M059J (cell line): ENCODE results near the gene DNAJB8. TPM values are rescaled to one million over a fixed set of nuclear protein-coding genes. Genes with fewer than 3 reads are reported as not detected.

Experiments used
- DNase-seq: peaks from one replicate; pipeline ENCODE4 v3.0.0-alpha.2; 2012; ENCODE audit warnings: low read depth
- total RNA-seq: library from RNA; depleted of rRNA; stranded (reverse); fragments of >200 nt; shearing (Covaris generic); gene quantifications from 2 replicates; pipeline ENCODE4 v1.2.3, GENCODE V29; 2014

DNAJB8 gene
- total RNA-seq, 1 experiment from 2014 or later = not detected

DNA sequence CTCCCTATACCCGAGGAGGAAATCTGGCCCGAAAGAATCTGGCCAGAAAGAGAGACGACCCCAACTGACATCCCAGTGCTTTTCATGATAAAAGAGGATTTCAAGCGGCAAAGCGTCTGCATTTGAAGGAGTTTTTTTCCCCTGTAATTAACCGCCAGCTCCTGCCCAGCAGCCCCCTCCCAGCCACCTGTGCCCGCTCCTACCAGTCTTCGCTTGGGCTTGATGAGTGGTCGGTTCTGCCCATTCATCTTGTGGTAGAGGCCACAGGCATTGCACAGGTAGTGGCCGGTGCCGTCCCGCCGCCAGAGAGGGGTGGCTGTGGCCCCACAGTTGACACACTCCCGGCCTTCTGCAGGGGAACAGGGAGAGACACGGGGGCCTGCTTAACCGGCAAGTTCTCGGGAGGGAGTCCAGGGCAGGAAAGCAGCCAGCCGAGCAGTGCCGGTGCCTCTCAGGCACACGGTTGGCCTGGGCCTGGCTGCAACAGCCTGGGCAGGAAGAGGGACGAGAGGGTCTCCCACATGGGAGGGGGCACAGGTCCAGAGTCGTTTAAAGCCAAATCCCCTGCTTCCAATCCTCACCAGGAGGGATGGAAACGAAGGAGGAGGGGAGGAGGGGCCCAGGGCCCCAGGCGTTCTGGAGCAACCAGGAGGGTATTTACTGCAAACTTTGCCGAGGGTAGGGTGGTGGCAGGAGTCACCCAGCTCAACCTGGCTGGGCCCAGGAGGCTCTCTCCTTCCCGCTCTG lies 17.1 kb upstream of the DNAJB8 start:
- no peak for DNase-seq

DNA sequence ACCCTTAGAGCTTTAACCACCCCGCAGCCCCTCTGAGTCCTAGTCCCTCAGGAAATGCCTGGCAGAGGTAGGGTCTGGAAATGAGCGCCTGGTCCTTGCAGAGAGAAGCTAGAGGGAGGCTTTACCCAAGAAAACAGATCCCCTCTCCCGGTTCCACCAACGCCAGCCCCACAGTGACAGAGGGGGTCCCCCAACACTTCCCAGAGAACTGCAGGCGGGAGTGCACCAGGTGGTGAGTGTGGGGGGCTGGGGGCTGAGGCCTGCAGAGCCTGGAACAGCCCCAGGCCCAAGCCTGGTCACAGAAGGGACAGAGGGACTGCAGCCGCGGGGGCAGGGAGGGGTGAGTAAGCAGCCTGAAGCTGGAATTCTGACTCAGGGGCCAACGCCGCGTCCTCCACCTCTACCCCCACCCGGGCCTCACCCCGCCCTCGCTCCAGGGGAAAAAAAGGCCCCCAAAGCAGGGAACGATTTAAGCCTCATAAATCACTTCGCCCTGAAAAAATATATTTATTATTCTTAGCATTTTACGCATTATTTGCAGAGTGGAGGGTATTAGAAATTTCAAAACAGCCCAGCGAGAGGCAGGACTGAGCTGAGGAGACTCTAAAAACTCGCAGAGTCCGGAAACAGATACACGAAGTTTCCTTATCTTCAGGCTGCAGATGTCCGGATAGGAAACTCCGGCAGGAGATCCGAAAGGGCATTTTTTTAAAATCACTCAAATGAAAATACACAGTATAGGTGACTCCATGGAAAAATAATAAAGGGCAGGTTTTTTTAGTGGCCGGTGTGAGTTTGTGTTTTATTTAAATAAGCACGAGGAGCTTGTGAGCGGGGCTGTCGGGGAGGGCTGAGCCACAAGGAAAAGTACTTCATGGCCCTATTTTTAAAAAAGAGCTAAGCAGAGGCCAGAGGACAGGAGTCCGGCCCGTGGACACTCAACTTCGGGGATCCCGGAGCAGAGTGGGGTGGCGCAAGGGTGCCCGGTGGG lies 16.3 kb upstream of the DNAJB8 start:
- peak; percentile 76 for DNase-seq

DNA sequence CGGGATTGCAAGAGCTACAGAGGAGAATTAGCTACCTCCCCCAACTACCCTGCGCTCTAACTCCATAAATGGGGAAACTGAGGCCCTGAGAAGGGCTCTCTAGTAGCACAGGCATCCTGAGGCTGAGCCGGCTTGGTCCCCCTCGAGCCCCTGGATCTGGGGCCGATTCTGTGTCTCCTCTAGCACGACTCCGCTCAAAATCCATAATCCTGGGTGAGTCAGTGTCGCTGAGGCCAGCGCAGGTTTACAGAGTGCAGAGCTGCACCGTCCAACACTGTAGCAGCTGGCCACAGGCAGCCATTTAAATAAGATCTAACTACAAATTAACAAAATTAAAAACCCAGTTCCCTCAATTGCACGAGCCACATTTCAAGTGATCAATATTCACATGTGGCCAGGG lies 15.5 kb upstream of the DNAJB8 start:
- no peak for DNase-seq

- DNase-seq = no peak
Measured at GRCh38 chr3:128481438-128481942, 14.8 kb upstream of the DNAJB8 start.

DNA sequence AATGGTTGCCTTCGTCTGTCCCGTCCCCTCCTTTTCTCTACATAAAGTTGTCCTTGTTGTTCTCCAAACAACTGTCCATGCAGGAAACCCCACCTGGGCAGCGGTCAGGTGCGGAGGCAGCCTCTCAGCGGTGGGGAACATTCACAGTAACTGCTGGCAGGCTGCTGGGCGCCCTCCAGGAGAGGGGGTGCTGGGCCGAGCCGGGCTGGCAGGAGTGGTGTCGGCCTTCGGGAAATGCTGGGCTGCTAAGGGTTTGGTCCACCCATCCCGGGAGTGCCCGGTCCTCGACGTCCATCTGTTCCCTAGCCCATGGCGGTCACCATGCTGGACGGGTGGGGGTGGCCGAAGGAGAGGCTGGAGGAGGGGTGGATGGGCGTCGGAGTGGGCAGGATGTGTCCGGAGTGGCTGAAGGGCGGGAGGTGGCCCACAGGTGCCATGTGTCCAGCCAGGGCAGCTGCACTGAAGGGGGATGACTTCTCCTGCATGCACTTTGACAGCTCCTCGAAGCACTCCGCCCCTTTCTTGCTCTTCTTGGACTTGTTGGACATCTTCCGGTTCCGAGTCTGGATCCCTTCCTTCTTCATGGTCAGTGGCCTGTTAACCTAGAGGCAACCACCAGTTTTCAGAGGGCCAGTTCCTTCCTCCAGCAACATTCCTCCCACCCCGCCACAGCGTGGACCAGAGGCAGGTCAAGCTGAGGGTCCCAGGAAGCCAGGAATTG lies 14.2 kb upstream of the DNAJB8 start:
- no peak for DNase-seq

- no peak for DNase-seq
Measured at GRCh38 chr3:128480278-128480677, 13.6 kb upstream of the DNAJB8 start.

GRCh38 chr3:128479558-128480086 lies 12.9 kb upstream of the DNAJB8 start:
- no peak for DNase-seq

- no peak for DNase-seq
Measured at GRCh38 chr3:128478576-128479506, 12.2 kb upstream of the DNAJB8 start.

- no peak for DNase-seq
Measured at GRCh38 chr3:128476659-128477058, 10.0 kb upstream of the DNAJB8 start.

- DNase-seq = no peak
Measured at GRCh38 chr3:128475355-128475754, 8.7 kb upstream of the DNAJB8 start.

DNA sequence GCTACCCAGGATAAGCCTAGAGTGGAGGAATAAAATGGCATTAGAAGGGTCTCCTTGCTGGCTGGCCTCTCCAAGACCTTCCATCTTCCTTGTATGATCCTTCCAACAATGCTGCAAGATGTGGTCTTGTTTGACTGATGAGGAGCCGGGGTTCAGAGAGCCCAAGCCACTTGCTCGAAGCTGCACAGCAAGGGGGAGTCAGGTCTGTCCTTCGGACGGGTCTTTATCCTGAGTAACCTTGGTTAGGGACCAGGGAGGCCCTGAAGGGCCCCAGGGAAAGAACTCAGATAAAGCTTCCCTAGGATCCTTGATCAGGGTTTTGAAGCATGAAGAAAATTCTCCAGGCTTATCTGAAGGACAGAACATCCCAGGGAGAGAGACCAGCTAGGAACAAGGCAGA lies 7.0 kb upstream of the DNAJB8 start:
- DNase-seq = no peak

- no peak for DNase-seq
Measured at GRCh38 chr3:128473180-128473519, 6.5 kb upstream of the DNAJB8 start.

GRCh38 chr3:128472449-128473179 lies 5.9 kb upstream of the DNAJB8 start:
- no peak for DNase-seq

DNA sequence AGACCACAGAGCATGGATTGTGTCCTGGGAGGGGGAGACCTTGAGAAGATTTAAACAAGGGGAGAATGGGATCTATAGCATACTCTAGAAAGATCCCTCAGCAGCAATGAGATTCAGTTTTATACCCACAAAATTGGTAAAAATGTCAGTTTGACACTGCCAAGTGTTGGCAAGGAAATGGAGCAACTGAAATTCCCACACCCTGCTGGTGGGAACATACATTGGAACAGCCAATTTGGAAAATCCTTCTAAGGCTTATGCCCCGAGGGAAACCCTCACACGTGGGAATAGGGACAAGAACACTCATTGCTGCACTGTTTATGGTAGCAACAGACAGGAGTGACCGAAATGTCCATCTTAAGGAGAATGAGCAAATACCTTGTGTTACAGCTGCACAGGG lies 5.0 kb upstream of the DNAJB8 start:
- DNase-seq = no peak

GRCh38 chr3:128471110-128471509 lies 4.4 kb upstream of the DNAJB8 start:
- DNase-seq = no peak

- no peak for DNase-seq
Measured at GRCh38 chr3:128470134-128470899, 3.6 kb upstream of the DNAJB8 start.

DNA sequence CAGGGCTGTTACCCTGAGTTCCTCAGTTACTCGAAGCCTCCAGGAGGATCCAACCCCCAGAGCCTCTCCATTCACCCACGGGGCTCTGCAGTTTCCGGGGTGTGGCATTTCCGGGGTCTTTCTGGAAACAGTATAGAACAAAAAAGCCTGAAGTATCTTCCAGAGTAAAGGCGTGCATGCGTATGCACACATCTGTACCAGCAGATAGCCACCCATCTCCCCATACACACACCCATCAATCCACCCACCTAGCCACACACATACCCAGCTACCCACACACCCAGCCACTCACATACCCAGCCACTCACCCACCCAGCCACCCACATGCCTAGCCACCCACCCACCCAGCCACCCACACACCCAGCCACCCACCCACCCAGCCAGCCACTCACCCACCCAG lies 2.9 kb upstream of the DNAJB8 start:
- no peak for DNase-seq

GRCh38 chr3:128468791-128469527 lies 2.3 kb upstream of the DNAJB8 start:
- DNase-seq = no peak
